Lung (tissue), 12 donors: ENCODE results near the gene ROCK2. TPM values are rescaled to one million over a fixed set of nuclear protein-coding genes. Genes with fewer than 3 reads are reported as not detected.

Experiments
- ATAC-seq: fragments of 200-7000 bp; cut with Tn5 transposase; one replicate; pipeline ENCODE4 v1.9.1; 2020; ENCODE audit warnings: moderate number of reproducible peaks; ENCODE audit not compliant: insufficient read depth, low FRiP score
- DNase-seq, 3 donors: peaks; one replicate each; pipeline ENCODE4 v3.0.0-alpha.2; 2013 to 2017
- H3K27ac ChIP-seq, 2 donors: one replicate each; pipeline ENCODE4 v1.5.1; 2013; ENCODE audit warnings: mild to moderate bottlenecking in 2 of 2, moderate library complexity in 2 of 2, control low read depth in 1 of 2, inconsistent platforms in 1 of 2, low read depth in 1 of 2, low read length in 1 of 2
- H3K27me3 ChIP-seq, 3 donors: one replicate each; pipeline ENCODE4 v1.5.1; 2013; ENCODE audit warnings: low read length in 2 of 3; ENCODE audit not compliant: control insufficient read depth in 3 of 3, insufficient read depth in 3 of 3
- H3K36me3 ChIP-seq, 4 donors: one replicate each; pipeline ENCODE4 v1.5.1; 2013; ENCODE audit warnings: low read length in 4 of 4, mild to moderate bottlenecking in 1 of 4, moderate library complexity in 1 of 4; ENCODE audit not compliant: control insufficient read depth in 4 of 4, insufficient read depth in 4 of 4
- H3K4me1 ChIP-seq, 5 donors: one replicate each; pipeline ENCODE4 v1.5.1; 2013; ENCODE audit warnings: low read length in 5 of 5, mild to moderate bottlenecking in 2 of 5, moderate library complexity in 1 of 5; ENCODE audit not compliant: control insufficient read depth in 5 of 5, insufficient read depth in 5 of 5
- H3K4me3 ChIP-seq: one replicate; pipeline ENCODE4 v1.5.1; 2013; ENCODE audit warnings: mild to moderate bottlenecking, control low read depth, moderate library complexity
- H3K9ac ChIP-seq, 2 donors: one replicate each; pipeline ENCODE4 v1.5.1; 2013; ENCODE audit warnings: low read length in 2 of 2, control low read depth in 1 of 2; ENCODE audit not compliant: insufficient read depth in 1 of 2
- H3K9me3 ChIP-seq, 4 donors: one replicate each; pipeline ENCODE4 v1.5.1; 2013; ENCODE audit warnings: low read length in 3 of 4, mild to moderate bottlenecking in 1 of 4, moderate library complexity in 1 of 4; ENCODE audit not compliant: control insufficient read depth in 4 of 4, insufficient read depth in 3 of 4
- CTCF ChIP-seq: IDR thresholded peaks from 2 replicates; pipeline ENCODE4 v1.5.1; 2012; ENCODE audit warnings: mild to moderate bottlenecking; ENCODE audit errors: control extremely low read depth, extremely low read depth
- WGBS, 2 donors: extraction: QIAGEN DNeasy Blood & Tissue Kit; methylation state at CpG; one replicate each; pipeline ENCODE4 v1.1.7; 2013; 5-methylcytosine and 5-hydroxymethylcytosine counted together
- polyA plus RNA-seq, 2 donors: library from polyadenylated mRNA; stranded (reverse); fragments of 200-250 nt; gene quantifications; one replicate each; pipeline ENCODE4 v1.2.1, GENCODE V29; 2013
- total RNA-seq, 2 donors: library from RNA; depleted of rRNA in 1 of 2; stranded (reverse); fragments of >200 nt in 1 of 2; gene quantifications; one replicate each; pipeline ENCODE4 v1.2.1, GENCODE V29; 2014 to 2021
- donor health status: control.
- donor health status: control.
- donor health status: Bipolar disorder and iron deficiency.
- donor health status: healthy.
- donor health status: DM: yes; HTN: yes; CAD: no.

The ROCK2 gene
- total and polyA plus RNA-seq, 4 donors = 8.0 to 103 (median 28.7) TPM

- DNase-seq = no peak
- Histone ChIP-seq H3K9me3 (no peaks in the 10 kb centered on the region), H3K9ac (no peak overlapping the region), H3K36me3 (peaks cover 0 to 7% (median 2%) of the 10 kb centered on the region in 4 donors), H3K27ac (no peak overlapping the region), H3K4me1 (peaks cover 0 to 7% (median 0%) of the 10 kb centered on the region in 5 donors), H3K4me3 (no peak overlapping the region), H3K27me3 (no peaks in the 10 kb centered on the region)
- no peak for TF ChIP-seq CTCF
- WGBS, 2 donors = 97 to 100% methylated on average over 1 of the region's 1 CpG
- ATAC-seq = no peak
These were observed 100.2 kb downstream of the ROCK2 start for GRCh38 chr2:11244091-11244826.

- Histone ChIP-seq H3K36me3 (peaks cover 0 to 6% (median 2%) of the 10 kb centered on the region in 4 donors), H3K9me3 (no peaks in the 10 kb centered on the region), H3K27ac (no peak overlapping the region), H3K4me3 (no peak overlapping the region), H3K9ac (no peak overlapping the region), H3K4me1 (peaks cover 0 to 7% (median 0%) of the 10 kb centered on the region in 5 donors), H3K27me3 (no peaks in the 10 kb centered on the region)
- WGBS, 2 donors = 91 to 93% methylated on average over 1 of the region's 1 CpG
- DNase-seq (no peak), ATAC-seq (no peak)
- TF ChIP-seq CTCF = no peak
These were observed 100.9 kb downstream of the ROCK2 start for GRCh38 chr2:11243512-11243911.

- H3K4me1 ChIP-seq = peaks cover 0 to 7% (median 0%) of the 10 kb centered on the region in 5 donors
These were observed 101.8 kb downstream of the ROCK2 start for GRCh38 chr2:11242542-11243174.

More at GRCh38 chr2:11242542-11243174, 101.8 kb downstream of the ROCK2 start:
- no peak overlapping the region for H3K4me3 ChIP-seq
- H3K36me3 ChIP-seq = peaks cover 0 to 4% (median under 1%) of the 10 kb centered on the region in 4 donors
- TF ChIP-seq CTCF = no peak
- ATAC-seq (no peak), DNase-seq (no peak)
- WGBS, 2 donors = 96 to 98% methylated on average over 2 of the region's 2 CpGs
- H3K9ac ChIP-seq = no peak overlapping the region
- H3K27me3 ChIP-seq = no peaks in the 10 kb centered on the region
- no peak overlapping the region for H3K27ac ChIP-seq
- no peaks in the 10 kb centered on the region for H3K9me3 ChIP-seq
